Measurements from ENCODE around the gene LYRM9.

GRCh38 chr17:27914382-27914781 is 21.2 kb upstream of the LYRM9 start:
- TF ChIP-seq, protein P1, sequence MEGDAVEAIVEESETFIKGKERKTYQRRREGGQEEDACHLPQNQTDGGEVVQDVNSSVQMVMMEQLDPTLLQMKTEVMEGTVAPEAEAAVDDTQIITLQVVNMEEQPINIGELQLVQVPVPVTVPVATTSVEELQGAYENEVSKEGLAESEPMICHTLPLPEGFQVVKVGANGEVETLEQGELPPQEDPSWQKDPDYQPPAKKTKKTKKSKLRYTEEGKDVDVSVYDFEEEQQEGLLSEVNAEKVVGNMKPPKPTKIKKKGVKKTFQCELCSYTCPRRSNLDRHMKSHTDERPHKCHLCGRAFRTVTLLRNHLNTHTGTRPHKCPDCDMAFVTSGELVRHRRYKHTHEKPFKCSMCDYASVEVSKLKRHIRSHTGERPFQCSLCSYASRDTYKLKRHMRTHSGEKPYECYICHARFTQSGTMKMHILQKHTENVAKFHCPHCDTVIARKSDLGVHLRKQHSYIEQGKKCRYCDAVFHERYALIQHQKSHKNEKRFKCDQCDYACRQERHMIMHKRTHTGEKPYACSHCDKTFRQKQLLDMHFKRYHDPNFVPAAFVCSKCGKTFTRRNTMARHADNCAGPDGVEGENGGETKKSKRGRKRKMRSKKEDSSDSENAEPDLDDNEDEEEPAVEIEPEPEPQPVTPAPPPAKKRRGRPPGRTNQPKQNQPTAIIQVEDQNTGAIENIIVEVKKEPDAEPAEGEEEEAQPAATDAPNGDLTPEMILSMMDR (IDR thresholded peaks at IDR 0.05): no peak
- no peak for TF ChIP-seq POLR2A (IDR thresholded peaks at IDR 0.05; ENCODE audit: low read length)
- no peak for TF ChIP-seq HOXA7 (CRISPR knock-in tag; IDR thresholded peaks at IDR 0.05)
- no peak for TF ChIP-seq FOSB (CRISPR knock-in tag; IDR thresholded peaks at IDR 0.05)
- TF ChIP-seq FOSL2 (IDR thresholded peaks at IDR 0.05): no peak
- no peak for TF ChIP-seq FOSL2 (CRISPR knock-in tag; IDR thresholded peaks at IDR 0.05)
- TF ChIP-seq MAX (IDR thresholded peaks at IDR 0.05): no peak
- TF ChIP-seq, protein P2, sequence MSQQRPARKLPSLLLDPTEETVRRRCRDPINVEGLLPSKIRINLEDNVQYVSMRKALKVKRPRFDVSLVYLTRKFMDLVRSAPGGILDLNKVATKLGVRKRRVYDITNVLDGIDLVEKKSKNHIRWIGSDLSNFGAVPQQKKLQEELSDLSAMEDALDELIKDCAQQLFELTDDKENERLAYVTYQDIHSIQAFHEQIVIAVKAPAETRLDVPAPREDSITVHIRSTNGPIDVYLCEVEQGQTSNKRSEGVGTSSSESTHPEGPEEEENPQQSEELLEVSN (IDR thresholded peaks at IDR 0.05; ENCODE audit: borderline replicate concordance, low read depth): no peak
- no peak for TF ChIP-seq EP300 (IDR thresholded peaks at IDR 0.05)
- TF ChIP-seq CEBPB (IDR thresholded peaks at IDR 0.05): no peak
- TF ChIP-seq PBX3 (IDR thresholded peaks at IDR 0.05): no peak
